GM19438 (cell line): ENCODE data around the gene OGA.

Source experiments
- ATAC-seq: cut with Tn5 transposase; IDR thresholded peaks from one replicate; pipeline ENCODE4 v1.9.1; 2021; ENCODE audit warnings: low read depth; ENCODE audit not compliant: unreplicated experiment

OGA gene

DNA sequence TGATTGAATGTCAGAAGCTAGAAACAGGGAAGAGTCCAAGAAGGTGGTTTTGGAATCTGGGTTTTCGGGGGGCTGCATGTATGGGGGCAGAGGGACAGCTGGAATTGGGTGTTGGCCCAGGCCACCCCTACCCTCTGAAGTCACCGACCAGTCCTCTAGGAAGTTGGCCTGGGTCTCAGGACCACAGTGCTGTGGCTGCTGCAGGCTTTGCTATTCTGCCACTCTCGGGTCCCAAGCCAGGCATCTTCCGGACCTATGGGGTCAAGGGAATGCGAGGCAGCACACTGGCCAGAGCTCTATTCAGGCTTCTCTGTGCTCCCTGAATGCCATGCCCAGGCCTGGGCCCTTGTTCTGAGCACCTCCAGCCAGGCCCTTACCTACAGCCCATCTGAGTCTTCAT, 55.5 kb downstream of the OGA start:
- ATAC-seq, result no peak

DNA sequence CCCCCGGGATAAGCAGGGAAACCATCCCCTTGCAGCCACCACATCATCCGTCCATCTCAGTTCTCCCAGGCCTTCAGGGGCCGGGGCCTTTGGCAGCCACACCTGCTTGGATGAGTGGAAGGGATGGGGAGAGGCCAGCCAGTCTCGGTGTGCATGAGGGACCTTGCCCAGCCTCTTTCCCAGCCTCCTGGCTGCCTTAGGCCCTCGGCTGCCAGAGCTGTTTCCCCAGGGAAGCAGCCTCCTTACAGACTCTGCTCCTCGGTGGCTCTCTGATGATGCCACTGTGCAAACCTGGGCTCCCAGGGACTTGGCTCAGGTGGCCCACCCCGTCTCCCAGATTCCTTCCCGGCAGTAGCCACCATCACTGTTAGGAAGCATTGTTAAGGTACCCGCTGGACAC, 57.0 kb downstream of the OGA start:
- ATAC-seq, result no peak

DNA sequence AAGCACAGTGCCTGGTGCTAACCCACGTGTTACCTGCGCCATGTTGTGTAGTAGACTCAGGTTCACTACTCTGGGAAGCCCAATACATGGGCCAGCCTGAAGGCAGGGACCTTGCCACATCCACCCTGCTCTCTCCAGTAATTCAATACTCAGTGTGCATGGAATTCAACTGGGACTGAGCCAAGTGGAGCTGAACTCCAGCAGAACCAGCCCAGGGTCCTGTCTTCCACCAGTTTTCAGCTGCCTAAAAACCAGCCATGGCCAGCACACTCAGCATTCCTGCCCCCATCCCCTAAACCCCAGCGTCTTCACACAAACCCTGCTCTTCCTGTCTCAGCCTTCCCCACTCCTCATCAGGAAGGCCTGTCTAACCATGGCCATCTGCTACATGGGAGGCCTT, 57.7 kb downstream of the OGA start:
- no peak for ATAC-seq

DNA sequence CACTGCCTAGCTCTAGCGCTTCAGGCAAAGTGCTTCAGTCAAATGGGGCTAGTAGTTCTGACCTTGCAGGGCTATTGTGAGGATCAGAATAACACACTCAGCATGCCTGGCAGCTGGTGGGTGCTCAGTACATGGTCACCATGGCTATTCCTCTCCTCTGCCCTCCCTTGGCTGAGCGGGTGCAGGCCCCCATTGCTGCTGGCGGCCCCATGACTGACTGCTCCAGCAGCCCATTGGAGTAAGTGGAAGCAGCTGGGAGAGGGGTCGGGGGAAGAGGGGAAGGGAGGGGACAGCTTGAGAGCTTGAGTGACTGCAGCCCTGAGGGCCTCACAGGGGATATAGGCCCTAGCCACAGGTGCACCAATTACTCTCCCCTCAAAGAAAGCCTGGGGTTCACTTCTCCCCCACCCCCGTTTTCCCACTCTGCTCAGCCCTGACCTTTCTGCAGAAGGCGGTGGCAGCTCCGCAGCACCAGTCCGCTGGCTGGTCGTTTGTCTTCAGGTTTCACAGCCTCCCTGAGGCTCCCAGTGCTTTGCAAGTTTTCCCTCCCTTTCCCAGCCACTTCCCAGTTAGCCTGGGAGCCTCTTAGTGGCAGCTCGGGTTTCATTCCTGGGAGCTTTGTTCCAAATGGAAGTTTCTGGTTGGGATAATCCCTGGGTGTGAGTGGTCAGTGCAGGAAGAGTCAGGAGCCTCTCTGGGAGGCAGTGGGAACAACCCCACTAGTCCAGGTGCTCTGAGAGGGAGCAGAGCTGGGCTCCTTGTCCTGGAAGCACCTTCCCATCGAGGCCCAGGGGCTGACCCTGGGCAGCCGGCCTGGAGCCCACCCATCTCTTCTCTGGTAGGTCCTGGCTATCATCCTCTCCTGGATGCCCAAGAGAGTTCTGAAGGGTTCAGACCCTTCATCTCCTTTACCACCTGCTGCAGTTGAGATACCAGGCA, 58.7 kb downstream of the OGA start:
- no peak for ATAC-seq

DNA sequence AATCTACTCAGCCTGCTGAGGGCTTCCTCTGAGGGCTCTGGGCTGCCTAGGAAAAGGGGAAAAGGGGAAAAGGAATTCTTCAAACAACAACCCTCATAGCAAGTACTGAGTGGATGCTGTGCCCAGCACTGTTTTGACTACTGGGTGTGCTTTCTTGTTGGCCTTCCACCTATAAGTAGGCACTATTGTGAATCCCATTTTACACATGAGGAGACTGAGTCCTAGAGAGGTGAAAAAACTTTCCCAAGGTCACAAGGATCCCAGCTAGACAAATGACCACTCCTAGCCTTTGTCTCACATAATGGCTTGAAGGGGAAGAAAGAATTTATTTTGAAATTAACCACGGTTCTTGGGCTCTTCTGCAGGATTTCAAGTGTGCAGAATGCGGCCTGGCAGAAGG, 59.4 kb downstream of the OGA start:
- no peak for ATAC-seq

DNA sequence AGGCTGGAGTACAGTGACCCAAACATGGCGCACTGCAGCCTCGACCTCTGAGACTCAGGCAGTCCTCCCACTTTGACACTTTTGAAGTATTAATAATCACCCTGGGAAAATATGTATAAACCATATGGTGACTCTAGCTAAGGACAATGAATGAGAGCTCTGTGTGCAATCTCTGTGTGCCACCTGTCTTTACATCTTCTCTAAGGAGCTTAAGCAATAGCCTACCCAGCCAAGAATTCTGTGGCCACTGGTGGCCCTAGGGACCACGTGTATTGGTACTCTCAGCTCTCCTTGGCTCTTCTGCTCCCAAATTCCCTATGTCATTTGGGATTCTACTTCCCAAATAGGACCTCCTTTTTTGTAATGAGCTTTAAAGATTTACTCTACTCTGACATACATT, 66.0 kb downstream of the OGA start:
- ATAC-seq, result no peak

DNA sequence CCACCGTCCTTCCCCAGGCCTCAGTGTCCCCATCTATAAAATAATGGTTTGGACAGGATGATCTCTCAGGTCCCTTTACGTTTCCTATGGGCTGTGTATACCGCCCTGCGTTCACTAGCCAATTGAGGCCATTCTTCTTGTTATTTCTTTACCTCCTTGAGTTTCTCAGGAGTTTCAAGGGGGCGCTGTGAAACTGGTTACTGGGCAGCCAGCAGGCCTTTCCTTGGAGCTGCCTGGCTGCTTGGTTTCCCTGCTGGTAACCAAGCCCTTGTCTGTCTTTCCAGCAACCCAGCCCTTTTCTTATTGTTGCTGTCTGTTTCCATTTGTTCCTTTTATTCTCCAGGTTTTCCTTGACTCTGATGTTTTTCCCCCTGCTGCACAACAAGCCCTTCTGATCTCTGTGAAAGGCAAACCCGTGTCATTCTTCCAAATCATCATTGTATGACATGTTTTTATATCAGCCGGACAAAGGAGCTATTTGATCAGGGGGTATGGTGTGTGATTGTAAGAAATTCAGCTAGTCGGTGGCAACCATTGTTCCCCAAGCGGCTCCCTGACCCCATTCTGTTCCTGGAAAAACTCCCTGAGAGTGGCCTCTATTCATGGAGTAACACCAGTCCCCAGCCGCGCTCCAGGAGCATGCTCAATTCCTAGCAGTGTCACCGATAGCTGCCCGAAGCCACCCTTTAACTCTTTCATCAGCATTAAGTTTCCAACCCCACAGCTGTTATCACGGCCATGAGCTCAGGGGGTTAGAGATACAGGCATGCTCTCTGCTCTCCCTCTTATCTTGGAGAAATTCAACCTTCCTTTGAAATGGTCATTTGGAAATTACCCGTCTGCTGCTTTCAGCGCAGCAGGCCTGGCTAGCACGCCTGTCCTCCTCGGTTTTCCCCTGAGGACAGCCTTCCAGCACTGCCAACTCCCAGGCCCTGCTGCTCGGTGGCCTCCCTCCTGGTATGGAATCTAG, 68.9 kb downstream of the OGA start:
- no peak for ATAC-seq

DNA sequence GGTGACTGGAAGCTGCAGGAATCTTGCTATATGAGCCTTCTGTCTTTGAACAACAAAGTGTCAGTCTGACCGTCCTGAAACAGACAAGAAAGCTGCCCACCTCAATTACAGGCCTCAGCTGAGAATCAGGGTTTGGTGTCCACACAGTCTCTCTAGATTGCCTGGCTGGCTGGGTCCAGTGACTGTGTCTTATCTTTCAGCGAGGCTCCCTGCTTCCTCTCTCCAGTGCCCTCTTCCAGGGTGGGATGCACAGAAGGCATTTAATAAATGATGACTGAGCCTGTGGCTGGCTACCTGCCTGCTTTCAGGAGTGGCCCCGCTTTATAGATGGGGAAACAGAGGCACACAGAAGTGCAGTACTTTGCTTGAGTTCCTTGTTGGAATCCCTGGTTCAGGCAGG, 69.7 kb downstream of the OGA start:
- no peak for ATAC-seq

DNA sequence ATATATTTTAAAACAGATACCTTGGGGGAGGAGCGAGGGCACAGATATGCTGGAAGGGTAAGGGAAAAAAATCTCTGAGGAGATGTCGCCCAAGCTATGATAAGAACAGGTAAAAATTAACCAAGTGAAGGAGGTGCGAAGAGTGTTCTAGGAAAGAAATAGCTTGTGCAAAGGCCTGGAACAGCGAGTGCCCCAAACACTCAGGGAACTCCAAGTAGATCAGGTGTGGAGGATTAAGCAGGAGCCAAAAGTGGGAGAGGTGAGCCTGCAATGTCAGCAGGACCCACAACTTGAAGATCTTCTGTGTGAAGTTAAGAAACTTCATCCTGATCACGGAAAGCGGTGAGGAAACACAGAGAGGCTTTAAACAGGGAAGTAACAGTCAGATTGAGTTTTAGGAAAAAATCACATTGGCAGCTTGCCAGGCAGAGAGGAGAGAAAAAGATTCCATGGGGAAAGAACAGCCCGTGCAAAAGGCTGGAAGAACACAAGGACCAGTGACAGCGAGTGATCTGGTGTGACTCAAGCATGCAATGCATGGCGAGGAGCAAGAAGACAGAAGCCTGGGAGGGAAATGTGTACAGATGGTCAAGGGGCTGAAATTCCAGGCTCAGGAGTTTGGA, 73.1 kb downstream of the OGA start:
- no peak for ATAC-seq

DNA sequence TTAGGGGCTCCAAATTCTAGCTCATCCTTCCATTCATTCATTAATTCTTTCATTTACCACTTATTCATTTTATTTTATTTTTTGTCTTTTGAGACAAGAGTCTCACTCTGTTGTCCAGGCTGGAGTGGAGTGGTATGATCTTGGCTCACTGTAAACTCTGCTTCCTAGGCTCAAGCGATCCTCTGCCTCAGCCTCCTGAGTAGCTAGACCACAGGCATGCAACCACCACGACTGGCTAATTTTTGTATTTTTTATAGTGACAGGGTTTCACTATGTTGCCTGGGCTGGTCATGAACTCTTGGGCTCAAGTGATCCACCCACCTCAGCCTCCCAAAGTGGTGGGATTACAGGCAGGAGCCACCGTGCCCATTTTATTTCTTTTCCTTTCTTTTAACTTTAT, 74.0 kb downstream of the OGA start:
- no peak for ATAC-seq

DNA sequence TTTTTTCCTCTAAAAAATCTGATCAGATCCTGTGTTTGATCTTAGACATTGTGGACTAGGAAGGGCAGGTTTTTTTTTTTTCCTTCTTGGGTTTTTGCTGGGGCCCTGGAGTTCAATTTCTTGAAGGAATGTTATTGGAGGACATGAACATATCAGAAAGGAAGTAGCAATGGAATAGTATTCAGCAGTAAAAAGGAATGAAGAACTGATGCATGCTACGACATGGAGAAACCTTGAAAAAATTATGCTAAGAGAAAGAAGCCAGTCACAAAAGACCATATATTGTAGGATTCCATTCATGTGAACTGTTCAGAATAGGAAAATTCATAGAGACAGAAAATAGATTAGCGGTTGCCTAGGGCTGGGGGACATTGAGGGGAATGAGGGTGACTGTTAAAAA, 76.3 kb downstream of the OGA start:
- ATAC-seq, result no peak

DNA sequence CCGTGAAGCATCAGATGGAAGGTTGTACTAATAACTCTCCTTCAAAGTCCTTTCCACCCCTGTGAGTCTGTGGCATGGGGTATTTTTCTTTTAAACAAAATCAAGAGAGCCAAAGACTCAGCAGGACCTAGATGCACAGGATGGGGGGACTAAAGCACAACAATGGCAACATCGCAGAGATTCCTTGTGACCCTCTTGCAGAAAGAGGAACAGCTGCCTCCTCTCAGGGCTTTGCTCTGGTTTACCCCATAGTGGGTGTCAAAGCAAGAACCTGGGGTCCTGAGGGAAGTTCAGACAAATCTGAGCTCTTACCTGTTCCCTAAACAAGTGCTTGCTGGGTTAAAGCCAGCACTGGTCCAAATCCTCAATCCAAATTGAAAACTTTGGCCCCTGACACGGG, 81.6 kb downstream of the OGA start:
- ATAC-seq, result no peak
